ENCODE measurements around the gene CCSER1. TPM values are rescaled to one million over a fixed set of nuclear protein-coding genes. Genes with fewer than 3 reads are reported as not detected.

Gene CCSER1
- total and polyA plus RNA-seq, 7 donors, result 0.06 to 2.5 (median 0.30) TPM

DNA sequence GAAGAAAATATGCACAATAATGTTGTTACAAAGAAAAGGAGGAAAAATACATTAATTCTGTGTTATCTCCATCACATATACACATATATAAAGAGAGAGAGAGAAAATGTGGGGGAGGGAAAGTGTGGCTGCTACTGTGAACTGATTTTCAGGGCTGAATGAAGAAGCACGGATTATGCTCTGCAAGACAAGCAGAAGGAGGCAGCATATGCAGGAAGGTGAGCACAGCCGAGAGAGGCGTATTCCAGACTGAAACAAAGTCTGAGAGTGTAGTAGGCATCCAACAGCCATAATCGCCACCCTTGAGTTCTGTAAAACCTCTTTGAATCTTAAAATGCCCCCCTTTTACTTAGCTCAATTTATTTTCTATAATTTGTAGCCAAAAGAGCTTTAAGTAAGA, 1094.8 kb downstream of the CCSER1 start:
- TF ChIP-seq, protein P1, sequence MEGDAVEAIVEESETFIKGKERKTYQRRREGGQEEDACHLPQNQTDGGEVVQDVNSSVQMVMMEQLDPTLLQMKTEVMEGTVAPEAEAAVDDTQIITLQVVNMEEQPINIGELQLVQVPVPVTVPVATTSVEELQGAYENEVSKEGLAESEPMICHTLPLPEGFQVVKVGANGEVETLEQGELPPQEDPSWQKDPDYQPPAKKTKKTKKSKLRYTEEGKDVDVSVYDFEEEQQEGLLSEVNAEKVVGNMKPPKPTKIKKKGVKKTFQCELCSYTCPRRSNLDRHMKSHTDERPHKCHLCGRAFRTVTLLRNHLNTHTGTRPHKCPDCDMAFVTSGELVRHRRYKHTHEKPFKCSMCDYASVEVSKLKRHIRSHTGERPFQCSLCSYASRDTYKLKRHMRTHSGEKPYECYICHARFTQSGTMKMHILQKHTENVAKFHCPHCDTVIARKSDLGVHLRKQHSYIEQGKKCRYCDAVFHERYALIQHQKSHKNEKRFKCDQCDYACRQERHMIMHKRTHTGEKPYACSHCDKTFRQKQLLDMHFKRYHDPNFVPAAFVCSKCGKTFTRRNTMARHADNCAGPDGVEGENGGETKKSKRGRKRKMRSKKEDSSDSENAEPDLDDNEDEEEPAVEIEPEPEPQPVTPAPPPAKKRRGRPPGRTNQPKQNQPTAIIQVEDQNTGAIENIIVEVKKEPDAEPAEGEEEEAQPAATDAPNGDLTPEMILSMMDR (IDR thresholded peaks at IDR 0.05), result no peak
- WGBS, 3 donors, result 80 to 84% (median 83%) methylated on average over 4 of the region's 4 CpGs
- H3K27ac ChIP-seq, result no peak overlapping the region

DNA sequence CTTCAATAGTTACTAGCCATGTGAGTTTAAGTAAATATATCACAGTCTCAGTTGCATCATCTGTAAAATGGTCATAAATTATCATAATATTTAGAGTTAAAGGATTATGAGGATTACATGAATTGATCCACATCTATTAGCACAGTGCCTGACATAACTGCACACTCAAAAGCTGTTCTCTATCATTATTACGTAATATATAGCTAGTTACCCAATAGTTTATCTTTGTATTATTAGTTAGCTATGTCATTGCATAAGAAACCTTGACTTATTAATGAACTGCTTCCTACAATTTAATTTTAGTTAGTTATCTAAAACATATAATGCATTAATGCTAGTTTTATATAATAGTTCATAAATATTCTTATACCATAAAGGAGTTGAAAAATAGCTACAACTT, 1099.7 kb downstream of the CCSER1 start:
- WGBS, 3 donors, result 85 to 95% (median 85%) methylated on average over 1 of the region's 1 CpG

More for the DNA sequence above, 1094.8 kb downstream of the CCSER1 start:
- H3K9me3 ChIP-seq, result no peaks in the 10 kb centered on the region
- no peak overlapping the region for H3K4me3 ChIP-seq
- no peak for ATAC-seq
- DNase-seq, result no peak
- intact Hi-C loops (cut with DNase I), result no loop called here
- H3K4me1 ChIP-seq, result no peaks in the 10 kb centered on the region
- no peaks in the 10 kb centered on the region for H3K27me3 ChIP-seq (ENCODE audit: insufficient read depth in 3 of 3, low read length in 2 of 3)
- no peaks in the 10 kb centered on the region for H3K36me3 ChIP-seq (ENCODE audit: insufficient read depth in 1 of 2, low read depth in 1 of 2)

DNA sequence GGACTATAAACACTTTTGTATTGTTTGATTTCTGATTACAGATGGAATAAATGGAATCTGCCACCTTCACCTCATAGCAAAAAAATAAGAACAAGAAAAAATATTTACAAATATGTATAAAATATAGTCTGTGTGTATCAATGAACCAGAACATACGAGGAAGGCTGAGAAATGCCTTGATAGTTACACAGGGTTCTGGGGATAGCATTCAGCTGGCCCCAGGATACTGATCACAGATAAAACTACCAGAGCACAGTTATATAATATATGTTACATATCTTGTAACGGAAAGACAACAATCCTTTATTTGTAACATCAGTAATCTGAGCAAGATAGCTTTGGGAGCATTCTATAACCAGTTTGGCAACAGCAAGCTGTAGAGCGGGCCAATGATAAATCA, 1101.5 kb downstream of the CCSER1 start:
- no peak for DNase-seq

More for the DNA sequence above, 1099.7 kb downstream of the CCSER1 start:
- no peaks in the 10 kb centered on the region for H3K4me1 ChIP-seq
- H3K27ac ChIP-seq, result no peak overlapping the region
- H3K36me3 ChIP-seq (ENCODE audit: insufficient read depth in 1 of 2, low read depth in 1 of 2), result no peaks in the 10 kb centered on the region
- H3K4me3 ChIP-seq, result no peak overlapping the region
- DNase-seq (no peak), ATAC-seq (no peak)
- TF ChIP-seq, protein P1 (IDR thresholded peaks at IDR 0.05), result no peak
- intact Hi-C loops (cut with DNase I), result no loop called here
- no peaks in the 10 kb centered on the region for H3K9me3 ChIP-seq
- no peaks in the 10 kb centered on the region for H3K27me3 ChIP-seq (ENCODE audit: insufficient read depth in 3 of 3, low read length in 2 of 3)

DNA sequence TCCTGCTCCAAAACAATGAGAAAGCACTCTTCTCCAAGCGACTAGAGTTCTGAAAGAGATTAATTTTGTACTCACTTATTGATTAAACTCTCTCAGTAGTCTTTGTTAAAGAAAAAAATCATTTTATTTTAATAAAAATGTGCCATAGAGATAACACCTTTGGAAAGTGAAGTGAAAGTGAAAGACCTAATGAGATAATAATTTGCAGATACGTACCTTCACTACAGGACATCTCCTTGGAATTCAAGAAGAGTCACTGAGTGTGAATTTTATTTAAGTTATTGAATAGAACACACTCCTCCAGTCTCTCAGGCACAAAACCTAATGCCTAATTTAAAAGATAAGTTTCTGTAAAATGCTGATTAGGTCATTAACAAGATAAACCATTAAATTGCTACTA, 1106.0 kb downstream of the CCSER1 start:
- Histone ChIP-seq H3K27ac (no peak overlapping the region), H3K4me3 (no peak overlapping the region), H3K4me1 (no peaks in the 10 kb centered on the region), H3K9me3 (no peaks in the 10 kb centered on the region), H3K27me3 (ENCODE audit: insufficient read depth in 3 of 3, low read length in 2 of 3) (no peaks in the 10 kb centered on the region), H3K36me3 (ENCODE audit: insufficient read depth in 1 of 2, low read depth in 1 of 2) (no peaks in the 10 kb centered on the region)
- no peak for DNase-seq
- TF ChIP-seq, protein P1 (IDR thresholded peaks at IDR 0.05), result no peak
- intact Hi-C loops (cut with DNase I), result no loop called here
- no peak for ATAC-seq
- WGBS, 3 donors, result 70 to 73% (median 72%) methylated on average over 2 of the region's 2 CpGs

More for the DNA sequence above, 1101.5 kb downstream of the CCSER1 start:
- Histone ChIP-seq H3K27ac (no peak overlapping the region), H3K4me1 (no peaks in the 10 kb centered on the region), H3K36me3 (ENCODE audit: insufficient read depth in 1 of 2, low read depth in 1 of 2) (no peaks in the 10 kb centered on the region), H3K27me3 (ENCODE audit: insufficient read depth in 3 of 3, low read length in 2 of 3) (no peaks in the 10 kb centered on the region), H3K4me3 (no peak overlapping the region), H3K9me3 (no peaks in the 10 kb centered on the region)
- TF ChIP-seq, protein P1 (IDR thresholded peaks at IDR 0.05), result no peak
- no peak for ATAC-seq
- 76 to 83% (median 80%) methylated on average over 3 of the region's 3 CpGs for WGBS, 3 donors
- intact Hi-C loops (cut with DNase I), result no loop called here

DNA sequence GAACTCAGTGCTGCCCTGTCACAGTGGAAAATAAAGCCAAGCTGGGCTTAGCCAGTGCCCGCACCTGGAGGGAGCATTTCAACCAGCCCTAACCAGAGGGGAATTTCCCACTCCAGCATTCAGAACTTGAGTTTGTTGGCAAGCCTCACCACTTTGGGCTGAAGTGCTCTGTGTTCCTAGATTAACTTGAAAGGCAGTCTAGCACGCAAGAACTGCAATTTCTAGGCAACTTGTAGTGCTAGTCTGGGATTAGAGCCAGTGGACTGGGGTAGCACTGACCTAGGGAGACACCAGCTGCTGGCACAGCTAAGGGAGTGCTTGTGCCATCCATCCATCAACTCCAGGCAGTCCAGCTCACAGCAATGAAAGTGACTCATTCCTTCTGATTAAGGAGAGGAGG, 1115.9 kb downstream of the CCSER1 start:
- intact Hi-C loops (cut with DNase I), result no loop called here
- TF ChIP-seq, protein P1 (IDR thresholded peaks at IDR 0.05), result no peak
- no peaks in the 10 kb centered on the region for H3K4me1 ChIP-seq
- H3K36me3 ChIP-seq (ENCODE audit: insufficient read depth in 1 of 2, low read depth in 1 of 2), result no peaks in the 10 kb centered on the region
- WGBS, 3 donors, result 57 to 73% (median 59%) methylated on average over 2 of the region's 2 CpGs
- H3K9me3 ChIP-seq, result no peaks in the 10 kb centered on the region
- H3K27ac ChIP-seq, result no peak overlapping the region
- DNase-seq (no peak), ATAC-seq (no peak)
- H3K4me3 ChIP-seq, result no peak overlapping the region
- no peaks in the 10 kb centered on the region for H3K27me3 ChIP-seq (ENCODE audit: insufficient read depth in 3 of 3, low read length in 2 of 3)
